ENCODE measurements around the gene ITPKC.

The ITPKC gene

DNA sequence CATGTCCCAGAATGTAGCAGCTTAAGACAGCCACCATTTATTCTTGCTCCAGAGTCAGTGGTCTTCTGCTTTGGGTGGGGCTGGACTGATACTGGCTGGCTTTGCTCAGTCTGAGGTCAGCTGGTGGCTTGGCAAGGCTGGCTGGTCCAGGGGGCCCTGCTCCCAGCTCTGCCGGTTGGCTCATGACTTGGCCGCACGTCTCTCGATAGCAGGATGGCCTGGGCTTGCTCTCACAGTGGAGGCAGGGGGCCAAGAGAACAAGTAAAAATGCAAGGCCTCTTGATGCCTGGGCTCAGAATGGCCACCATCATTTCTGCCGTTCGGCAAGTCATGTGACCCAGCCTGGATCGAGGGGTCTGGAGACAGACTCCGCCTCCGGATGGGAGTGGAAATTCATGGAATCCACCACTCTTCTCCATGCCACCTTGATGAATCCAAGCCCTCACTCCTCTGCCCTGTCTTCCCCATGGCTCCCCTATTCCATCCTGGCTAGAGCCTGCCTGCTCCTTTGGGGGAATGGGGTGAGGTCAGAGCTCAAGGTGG is 20.3 kb downstream of the ITPKC start:
- TF ChIP-seq FOXP2 (optimal IDR thresholded peaks at IDR 0.05; ENCODE audit: borderline replicate concordance, extremely low read depth, extremely low read length, insufficient read depth) (no peak), SIN3A (IDR thresholded peaks at IDR 0.05; ENCODE audit: borderline replicate concordance, insufficient read depth, low read length) (no peak), POLR2AphosphoS5 (IDR thresholded peaks at IDR 0.05; ENCODE audit: low read depth, low read length) (no peak), TAF1 (IDR thresholded peaks at IDR 0.05; ENCODE audit: borderline replicate concordance, insufficient read depth, low read length) (no peak)
- TF ChIP-seq, protein P1, sequence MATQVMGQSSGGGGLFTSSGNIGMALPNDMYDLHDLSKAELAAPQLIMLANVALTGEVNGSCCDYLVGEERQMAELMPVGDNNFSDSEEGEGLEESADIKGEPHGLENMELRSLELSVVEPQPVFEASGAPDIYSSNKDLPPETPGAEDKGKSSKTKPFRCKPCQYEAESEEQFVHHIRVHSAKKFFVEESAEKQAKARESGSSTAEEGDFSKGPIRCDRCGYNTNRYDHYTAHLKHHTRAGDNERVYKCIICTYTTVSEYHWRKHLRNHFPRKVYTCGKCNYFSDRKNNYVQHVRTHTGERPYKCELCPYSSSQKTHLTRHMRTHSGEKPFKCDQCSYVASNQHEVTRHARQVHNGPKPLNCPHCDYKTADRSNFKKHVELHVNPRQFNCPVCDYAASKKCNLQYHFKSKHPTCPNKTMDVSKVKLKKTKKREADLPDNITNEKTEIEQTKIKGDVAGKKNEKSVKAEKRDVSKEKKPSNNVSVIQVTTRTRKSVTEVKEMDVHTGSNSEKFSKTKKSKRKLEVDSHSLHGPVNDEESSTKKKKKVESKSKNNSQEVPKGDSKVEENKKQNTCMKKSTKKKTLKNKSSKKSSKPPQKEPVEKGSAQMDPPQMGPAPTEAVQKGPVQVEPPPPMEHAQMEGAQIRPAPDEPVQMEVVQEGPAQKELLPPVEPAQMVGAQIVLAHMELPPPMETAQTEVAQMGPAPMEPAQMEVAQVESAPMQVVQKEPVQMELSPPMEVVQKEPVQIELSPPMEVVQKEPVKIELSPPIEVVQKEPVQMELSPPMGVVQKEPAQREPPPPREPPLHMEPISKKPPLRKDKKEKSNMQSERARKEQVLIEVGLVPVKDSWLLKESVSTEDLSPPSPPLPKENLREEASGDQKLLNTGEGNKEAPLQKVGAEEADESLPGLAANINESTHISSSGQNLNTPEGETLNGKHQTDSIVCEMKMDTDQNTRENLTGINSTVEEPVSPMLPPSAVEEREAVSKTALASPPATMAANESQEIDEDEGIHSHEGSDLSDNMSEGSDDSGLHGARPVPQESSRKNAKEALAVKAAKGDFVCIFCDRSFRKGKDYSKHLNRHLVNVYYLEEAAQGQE (IDR thresholded peaks at IDR 0.05; ENCODE audit: insufficient read depth in 1 of 2, low read depth in 2 of 2, low read length in 2 of 2) = no peak

DNA sequence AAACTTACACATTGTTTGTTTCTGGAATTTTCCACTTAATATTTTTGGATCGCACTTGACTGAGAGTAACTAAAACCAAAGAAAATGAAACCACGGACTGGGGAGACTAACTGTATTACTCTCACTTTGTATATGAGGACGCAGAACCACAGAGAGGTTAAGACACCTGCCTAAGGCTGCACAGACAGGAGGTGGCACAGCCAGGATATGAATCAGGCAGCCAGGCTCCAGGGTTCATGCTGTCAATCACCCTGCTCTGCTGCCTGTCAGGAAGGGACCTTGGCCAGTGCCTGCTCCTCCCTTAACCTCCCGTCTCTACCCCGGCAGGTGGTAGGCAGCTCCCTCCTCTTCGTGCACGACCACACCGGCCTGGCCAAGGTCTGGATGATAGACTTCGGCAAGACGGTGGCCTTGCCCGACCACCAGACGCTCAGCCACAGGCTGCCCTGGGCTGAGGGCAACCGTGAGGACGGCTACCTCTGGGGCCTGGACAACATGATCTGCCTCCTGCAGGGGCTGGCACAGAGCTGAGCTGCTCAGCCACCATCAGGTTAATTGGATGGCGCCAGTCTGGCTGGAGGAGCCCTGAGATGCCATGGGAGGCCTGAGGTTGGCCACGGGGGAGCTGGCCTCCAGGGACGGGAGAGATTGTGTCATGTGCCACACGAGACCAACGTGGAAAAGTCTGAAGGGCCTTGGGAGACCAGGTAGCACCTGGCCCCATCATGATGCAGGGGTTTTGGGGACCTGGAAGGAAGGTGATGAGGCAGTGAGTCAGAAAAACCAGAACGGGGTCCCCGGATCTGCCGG is 22.3 kb downstream of the ITPKC start:
- TF ChIP-seq POLR2AphosphoS5 (IDR thresholded peaks at IDR 0.05; ENCODE audit: low read depth, low read length) = no peak

DNA sequence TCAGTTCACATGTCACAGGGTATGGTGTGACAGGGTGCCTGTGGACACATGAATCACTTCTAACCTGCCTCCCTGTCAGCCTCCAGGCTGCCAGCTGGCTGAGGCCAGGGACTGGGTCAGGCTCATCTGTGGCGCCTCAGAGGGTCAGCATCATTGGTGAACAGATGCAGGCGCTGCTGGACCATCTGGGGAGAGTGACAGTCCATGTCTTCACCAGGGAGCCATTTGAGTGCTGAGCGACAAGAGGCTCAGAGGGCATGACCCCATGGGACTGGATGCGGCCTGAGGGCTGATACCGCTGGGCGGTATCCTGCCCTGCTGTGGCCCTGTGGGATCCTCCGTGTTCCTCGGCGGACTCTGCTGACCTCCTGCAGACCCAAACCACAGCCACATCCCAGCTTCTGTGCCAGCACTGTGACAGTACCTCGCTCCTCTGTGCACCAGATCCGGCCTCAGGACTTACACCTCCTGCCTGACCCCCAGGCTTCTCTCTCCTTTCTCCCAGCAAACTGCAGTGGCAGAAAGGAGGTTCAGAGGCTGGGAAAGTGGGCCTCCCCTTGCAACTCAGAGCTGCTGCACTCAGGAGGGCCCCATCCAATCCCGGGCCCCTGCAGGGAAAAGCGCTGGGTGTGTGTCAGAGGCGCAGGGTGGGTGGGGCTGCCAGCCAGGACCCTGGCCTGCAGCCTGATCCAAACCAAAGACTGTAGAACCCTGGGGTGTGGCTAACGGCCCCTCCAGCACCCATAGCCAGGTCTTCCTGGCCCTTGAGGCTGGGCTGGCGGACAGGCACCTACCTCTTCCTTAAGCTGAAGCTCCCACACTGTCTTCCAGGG is 23.2 kb downstream of the ITPKC start:
- TF ChIP-seq SIN3A (IDR thresholded peaks at IDR 0.05; ENCODE audit: borderline replicate concordance, insufficient read depth, low read length) (no peak), FOXP2 (optimal IDR thresholded peaks at IDR 0.05; ENCODE audit: borderline replicate concordance, extremely low read depth, extremely low read length, insufficient read depth) (no peak), TAF1 (IDR thresholded peaks at IDR 0.05; ENCODE audit: borderline replicate concordance, insufficient read depth, low read length) (no peak), POLR2AphosphoS5 (IDR thresholded peaks at IDR 0.05; ENCODE audit: low read depth, low read length) (no peak)
- TF ChIP-seq, protein P1 (IDR thresholded peaks at IDR 0.05; ENCODE audit: insufficient read depth in 1 of 2, low read depth in 2 of 2, low read length in 2 of 2) = no peak

DNA sequence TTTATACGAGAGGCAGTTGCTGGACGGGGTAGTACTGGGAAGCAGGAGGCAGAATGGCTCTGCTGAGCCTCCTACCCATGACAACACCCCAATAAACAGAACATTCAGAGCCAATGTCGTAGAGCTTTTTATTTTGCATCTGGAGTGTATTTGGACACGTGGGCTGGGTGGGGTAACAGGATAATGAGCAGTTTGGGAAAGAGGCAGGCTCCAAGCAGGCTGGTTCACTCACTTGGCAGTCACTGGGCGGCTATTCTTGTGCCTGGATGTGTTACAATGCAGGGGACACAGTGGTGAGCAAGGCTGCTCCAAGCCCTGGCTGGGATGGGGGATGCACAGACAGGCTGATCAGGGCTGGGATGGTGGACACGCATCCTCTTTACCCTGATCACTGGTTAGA is 23.8 kb downstream of the ITPKC start:
- TF ChIP-seq POLR2AphosphoS5 (IDR thresholded peaks at IDR 0.05; ENCODE audit: low read depth, low read length) = no peak
- TF ChIP-seq TAF1 (IDR thresholded peaks at IDR 0.05; ENCODE audit: borderline replicate concordance, insufficient read depth, low read length) = no peak
- no peak for TF ChIP-seq SIN3A (IDR thresholded peaks at IDR 0.05; ENCODE audit: borderline replicate concordance, insufficient read depth, low read length)
- no peak for TF ChIP-seq FOXP2 (optimal IDR thresholded peaks at IDR 0.05; ENCODE audit: borderline replicate concordance, extremely low read depth, extremely low read length, insufficient read depth)
- TF ChIP-seq, protein P1 (IDR thresholded peaks at IDR 0.05; ENCODE audit: insufficient read depth in 1 of 2, low read depth in 2 of 2, low read length in 2 of 2) = no peak

DNA sequence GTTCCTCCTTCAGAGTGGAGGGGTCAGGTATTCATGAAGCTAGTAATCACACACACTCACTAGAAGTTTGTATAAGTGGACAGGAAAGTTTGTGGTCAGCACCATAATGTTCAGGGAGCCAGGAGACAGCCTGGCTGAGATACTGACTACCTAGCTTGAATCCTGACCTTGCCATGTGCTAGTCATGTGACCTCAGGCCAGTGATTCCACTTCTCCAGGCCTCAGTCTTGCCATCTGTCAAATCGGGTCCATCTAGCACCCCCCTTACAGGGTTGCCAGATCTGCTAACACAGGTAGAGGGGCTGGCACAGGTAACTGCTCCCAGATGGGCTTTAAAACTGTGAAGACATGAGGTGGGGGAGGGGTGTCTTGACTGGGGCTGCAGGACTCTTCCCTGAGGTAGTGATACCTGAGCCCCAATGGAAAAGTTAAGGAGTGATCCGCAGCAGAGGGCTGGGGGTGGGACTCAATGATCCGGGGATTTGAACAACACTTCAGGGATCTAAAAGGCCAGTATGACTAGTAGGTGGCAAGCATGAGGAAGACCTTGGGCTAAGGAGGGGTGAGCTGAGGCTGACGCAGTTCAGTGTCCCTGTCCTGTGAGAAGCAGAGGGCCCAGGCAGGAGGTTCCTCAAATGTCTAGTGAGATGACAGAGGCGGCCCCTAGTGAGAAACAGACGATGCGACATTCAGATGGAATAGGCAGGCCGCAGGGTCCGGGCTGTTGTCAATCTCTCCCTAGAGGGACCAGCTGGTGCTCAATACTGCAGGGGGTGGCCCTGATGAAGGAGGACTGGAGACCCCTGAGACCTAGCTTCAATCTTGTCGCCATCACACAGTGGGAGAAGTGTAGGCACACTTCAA is 24.8 kb downstream of the ITPKC start:
- TF ChIP-seq FOXP2 (optimal IDR thresholded peaks at IDR 0.05; ENCODE audit: borderline replicate concordance, extremely low read depth, extremely low read length, insufficient read depth) (no peak), POLR2AphosphoS5 (IDR thresholded peaks at IDR 0.05; ENCODE audit: low read depth, low read length) (no peak), SIN3A (IDR thresholded peaks at IDR 0.05; ENCODE audit: borderline replicate concordance, insufficient read depth, low read length) (no peak), TAF1 (IDR thresholded peaks at IDR 0.05; ENCODE audit: borderline replicate concordance, insufficient read depth, low read length) (no peak)
- TF ChIP-seq, protein P1 (IDR thresholded peaks at IDR 0.05; ENCODE audit: insufficient read depth in 1 of 2, low read depth in 2 of 2, low read length in 2 of 2) = no peak
